ENCODE data around the gene ZDHHC9.

DNA sequence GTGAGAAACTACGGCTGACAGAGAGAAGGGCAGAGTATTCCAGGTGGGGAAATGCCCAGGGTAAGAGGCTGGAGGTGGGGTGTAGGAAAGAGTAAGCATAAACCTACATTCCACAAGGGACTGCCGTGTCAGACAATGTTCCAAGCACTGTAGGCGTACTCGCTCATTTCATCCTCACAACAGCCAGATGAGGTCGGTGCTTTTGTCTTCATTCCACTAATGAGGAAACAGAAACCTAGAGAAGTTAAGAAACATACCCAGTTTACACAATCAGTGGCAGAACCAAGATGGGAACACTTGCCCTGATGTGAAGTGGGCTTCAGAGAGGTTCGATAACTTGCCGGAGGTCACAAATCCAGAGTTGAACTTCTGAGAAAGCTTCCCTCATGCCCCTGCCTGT is 59.3 kb downstream of the ZDHHC9 start:
- TF ChIP-seq, protein P1, sequence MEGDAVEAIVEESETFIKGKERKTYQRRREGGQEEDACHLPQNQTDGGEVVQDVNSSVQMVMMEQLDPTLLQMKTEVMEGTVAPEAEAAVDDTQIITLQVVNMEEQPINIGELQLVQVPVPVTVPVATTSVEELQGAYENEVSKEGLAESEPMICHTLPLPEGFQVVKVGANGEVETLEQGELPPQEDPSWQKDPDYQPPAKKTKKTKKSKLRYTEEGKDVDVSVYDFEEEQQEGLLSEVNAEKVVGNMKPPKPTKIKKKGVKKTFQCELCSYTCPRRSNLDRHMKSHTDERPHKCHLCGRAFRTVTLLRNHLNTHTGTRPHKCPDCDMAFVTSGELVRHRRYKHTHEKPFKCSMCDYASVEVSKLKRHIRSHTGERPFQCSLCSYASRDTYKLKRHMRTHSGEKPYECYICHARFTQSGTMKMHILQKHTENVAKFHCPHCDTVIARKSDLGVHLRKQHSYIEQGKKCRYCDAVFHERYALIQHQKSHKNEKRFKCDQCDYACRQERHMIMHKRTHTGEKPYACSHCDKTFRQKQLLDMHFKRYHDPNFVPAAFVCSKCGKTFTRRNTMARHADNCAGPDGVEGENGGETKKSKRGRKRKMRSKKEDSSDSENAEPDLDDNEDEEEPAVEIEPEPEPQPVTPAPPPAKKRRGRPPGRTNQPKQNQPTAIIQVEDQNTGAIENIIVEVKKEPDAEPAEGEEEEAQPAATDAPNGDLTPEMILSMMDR (IDR thresholded peaks at IDR 0.05 in 4 of 5, conservative IDR thresholded peaks at IDR 0.05 in 1 of 5): no peak
- TF ChIP-seq POLR2A (IDR thresholded peaks at IDR 0.05): no peak
